ENCODE data around the gene BID. TPM values are rescaled to one million over a fixed set of nuclear protein-coding genes. Genes with fewer than 3 reads are reported as not detected.

BID gene
- total and polyA plus RNA-seq, 12 donors, result 3.8 to 26.6 (median 10.6) TPM

- WGBS, 4 donors, result 69 to 87% (median 80%) methylated on average over 3 of the region's 3 CpGs
- H3K27me3 ChIP-seq, result no peaks in the 10 kb centered on the region
- no peak overlapping the region for H3K4me3 ChIP-seq
- DNase-seq, result no peak
- H3K27ac ChIP-seq, result no peak overlapping the region
- peaks cover 7 to 10% of the 10 kb centered on the region in 2 donors for H3K4me1 ChIP-seq (replicated peaks in 1 of 2)
- no peaks in the 10 kb centered on the region for H3K9me3 ChIP-seq (replicated peaks in 1 of 3)
- intact Hi-C loops (cut with DNase I), result no loop called here
- no peaks in the 10 kb centered on the region for H3K36me3 ChIP-seq (replicated peaks in 1 of 2)
- TF ChIP-seq POLR2A (IDR thresholded peaks at IDR 0.05), result no peak
- TF ChIP-seq, protein P1, sequence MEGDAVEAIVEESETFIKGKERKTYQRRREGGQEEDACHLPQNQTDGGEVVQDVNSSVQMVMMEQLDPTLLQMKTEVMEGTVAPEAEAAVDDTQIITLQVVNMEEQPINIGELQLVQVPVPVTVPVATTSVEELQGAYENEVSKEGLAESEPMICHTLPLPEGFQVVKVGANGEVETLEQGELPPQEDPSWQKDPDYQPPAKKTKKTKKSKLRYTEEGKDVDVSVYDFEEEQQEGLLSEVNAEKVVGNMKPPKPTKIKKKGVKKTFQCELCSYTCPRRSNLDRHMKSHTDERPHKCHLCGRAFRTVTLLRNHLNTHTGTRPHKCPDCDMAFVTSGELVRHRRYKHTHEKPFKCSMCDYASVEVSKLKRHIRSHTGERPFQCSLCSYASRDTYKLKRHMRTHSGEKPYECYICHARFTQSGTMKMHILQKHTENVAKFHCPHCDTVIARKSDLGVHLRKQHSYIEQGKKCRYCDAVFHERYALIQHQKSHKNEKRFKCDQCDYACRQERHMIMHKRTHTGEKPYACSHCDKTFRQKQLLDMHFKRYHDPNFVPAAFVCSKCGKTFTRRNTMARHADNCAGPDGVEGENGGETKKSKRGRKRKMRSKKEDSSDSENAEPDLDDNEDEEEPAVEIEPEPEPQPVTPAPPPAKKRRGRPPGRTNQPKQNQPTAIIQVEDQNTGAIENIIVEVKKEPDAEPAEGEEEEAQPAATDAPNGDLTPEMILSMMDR (IDR thresholded peaks at IDR 0.05), result no peak
Observed at GRCh38 chr22:17716529-17716928, 57.7 kb downstream of the BID start.

DNA sequence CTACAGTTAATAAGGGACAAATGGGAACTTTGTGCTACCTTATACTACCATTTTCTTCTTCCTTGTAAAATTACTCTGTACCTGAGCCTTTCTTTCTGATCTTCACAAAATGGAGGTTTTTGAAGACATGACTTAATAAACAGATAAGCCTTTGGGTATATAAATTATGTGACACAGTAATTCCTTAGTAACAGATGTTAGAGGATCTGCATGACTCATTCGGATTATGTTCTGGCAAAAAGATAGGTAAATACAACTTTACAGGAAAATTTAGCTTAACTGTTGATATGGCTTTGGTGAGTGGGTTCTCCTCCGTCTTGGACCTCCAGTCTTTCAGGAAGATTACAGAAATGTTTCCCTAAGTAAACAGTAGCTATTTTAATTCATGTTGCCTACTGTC lies 61.8 kb downstream of the BID start:
- H3K27ac ChIP-seq, result peak overlapping the region in 1 of 5 donors; percentile 1
- no peaks in the 10 kb centered on the region for H3K36me3 ChIP-seq (replicated peaks in 1 of 2)
- H3K4me1 ChIP-seq (replicated peaks in 1 of 2), result peaks cover 7 to 33% of the 10 kb centered on the region in 2 donors
- WGBS, 4 donors, result 52 to 65% (median 59%) methylated on average over 2 of the region's 2 CpGs
- no peak for DNase-seq
- H3K27me3 ChIP-seq, result no peaks in the 10 kb centered on the region
- intact Hi-C loops (cut with DNase I), result no loop called here
- TF ChIP-seq, protein P1 (IDR thresholded peaks at IDR 0.05), result no peak
- no peak for TF ChIP-seq POLR2A (IDR thresholded peaks at IDR 0.05)
- H3K9me3 ChIP-seq (replicated peaks in 1 of 3), result no peaks in the 10 kb centered on the region
- no peak overlapping the region for H3K4me3 ChIP-seq

GRCh38 chr22:17710023-17710422 lies 64.2 kb downstream of the BID start:
- 66 to 76% (median 71%) methylated on average over 5 of the region's 5 CpGs for WGBS, 4 donors
- Histone ChIP-seq H3K27me3 (no peaks in the 10 kb centered on the region), H3K27ac (peak overlapping the region in 1 of 5 donors; percentile 12), H3K36me3 (replicated peaks in 1 of 2) (no peaks in the 10 kb centered on the region), H3K4me1 (replicated peaks in 1 of 2) (peaks cover 4 to 41% of the 10 kb centered on the region in 2 donors), H3K9me3 (replicated peaks in 1 of 3) (no peaks in the 10 kb centered on the region), H3K4me3 (no peak overlapping the region)
- intact Hi-C loops (cut with DNase I), result no loop called here
- no peak for DNase-seq
- TF ChIP-seq, protein P1 (IDR thresholded peaks at IDR 0.05), result no peak
- TF ChIP-seq POLR2A (IDR thresholded peaks at IDR 0.05), result no peak

- no peak for DNase-seq
- Histone ChIP-seq H3K36me3 (replicated peaks in 1 of 2) (peaks cover 0 to 7% of the 10 kb centered on the region in 2 donors), H3K9me3 (replicated peaks in 1 of 3) (no peaks in the 10 kb centered on the region), H3K4me1 (replicated peaks in 1 of 2) (peaks cover 4 to 41% of the 10 kb centered on the region in 2 donors), H3K4me3 (peak overlapping the region in 2 of 4 donors; percentile 24 to 56), H3K27ac (peak overlapping the region; percentile 69 to 82 (median 79)), H3K27me3 (no peaks in the 10 kb centered on the region)
- TF ChIP-seq, protein P1 (IDR thresholded peaks at IDR 0.05), result no peak
- no peak for TF ChIP-seq POLR2A (IDR thresholded peaks at IDR 0.05)
- intact Hi-C loops (cut with DNase I), result no loop called here
- 27 to 46% (median 35%) methylated on average over 3 of the region's 3 CpGs for WGBS, 4 donors
Observed at GRCh38 chr22:17707526-17707925, 66.7 kb downstream of the BID start.

All from adrenal gland (tissue), 12 donors.